ENCODE measurements around the gene CD40. TPM values are rescaled to one million over a fixed set of nuclear protein-coding genes. Genes with fewer than 3 reads are reported as not detected.

Gene CD40
- total RNA-seq, 4 donors from 2014 or later = 15.0 to 33.4 (median 23.2) TPM

- TF ChIP-seq, protein P1, sequence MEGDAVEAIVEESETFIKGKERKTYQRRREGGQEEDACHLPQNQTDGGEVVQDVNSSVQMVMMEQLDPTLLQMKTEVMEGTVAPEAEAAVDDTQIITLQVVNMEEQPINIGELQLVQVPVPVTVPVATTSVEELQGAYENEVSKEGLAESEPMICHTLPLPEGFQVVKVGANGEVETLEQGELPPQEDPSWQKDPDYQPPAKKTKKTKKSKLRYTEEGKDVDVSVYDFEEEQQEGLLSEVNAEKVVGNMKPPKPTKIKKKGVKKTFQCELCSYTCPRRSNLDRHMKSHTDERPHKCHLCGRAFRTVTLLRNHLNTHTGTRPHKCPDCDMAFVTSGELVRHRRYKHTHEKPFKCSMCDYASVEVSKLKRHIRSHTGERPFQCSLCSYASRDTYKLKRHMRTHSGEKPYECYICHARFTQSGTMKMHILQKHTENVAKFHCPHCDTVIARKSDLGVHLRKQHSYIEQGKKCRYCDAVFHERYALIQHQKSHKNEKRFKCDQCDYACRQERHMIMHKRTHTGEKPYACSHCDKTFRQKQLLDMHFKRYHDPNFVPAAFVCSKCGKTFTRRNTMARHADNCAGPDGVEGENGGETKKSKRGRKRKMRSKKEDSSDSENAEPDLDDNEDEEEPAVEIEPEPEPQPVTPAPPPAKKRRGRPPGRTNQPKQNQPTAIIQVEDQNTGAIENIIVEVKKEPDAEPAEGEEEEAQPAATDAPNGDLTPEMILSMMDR (IDR thresholded peaks at IDR 0.05) = no peak
- no peak for DNase-seq (ENCODE audit: low spot score)
- ATAC-seq (ENCODE audit: low FRiP score) = no peak
These were observed 11.9 kb downstream of the CD40 start for GRCh38 chr20:46129955-46130481.

DNA sequence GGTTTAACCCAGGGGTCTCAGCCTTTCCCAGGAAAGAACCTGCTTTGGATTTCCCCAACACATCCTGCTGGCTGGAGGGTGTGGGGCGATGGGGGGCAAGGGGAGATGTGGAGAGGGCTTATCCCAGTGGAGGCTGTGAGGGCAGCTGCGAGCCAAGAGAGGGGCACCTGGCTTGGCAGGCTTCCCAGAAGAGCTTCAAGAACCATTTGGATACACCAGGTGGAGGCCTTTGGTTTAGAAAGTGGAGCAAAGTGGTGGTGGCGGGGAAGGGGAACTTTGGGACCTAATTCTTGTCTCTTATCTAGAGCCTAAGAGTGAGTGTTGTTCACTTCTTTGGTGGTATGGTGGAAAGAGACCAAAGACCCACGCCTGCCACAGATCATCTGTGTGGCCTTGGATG is 12.4 kb downstream of the CD40 start:
- DNase-seq (ENCODE audit: low spot score) = no peak
- no peak for ATAC-seq (ENCODE audit: low FRiP score)

DNA sequence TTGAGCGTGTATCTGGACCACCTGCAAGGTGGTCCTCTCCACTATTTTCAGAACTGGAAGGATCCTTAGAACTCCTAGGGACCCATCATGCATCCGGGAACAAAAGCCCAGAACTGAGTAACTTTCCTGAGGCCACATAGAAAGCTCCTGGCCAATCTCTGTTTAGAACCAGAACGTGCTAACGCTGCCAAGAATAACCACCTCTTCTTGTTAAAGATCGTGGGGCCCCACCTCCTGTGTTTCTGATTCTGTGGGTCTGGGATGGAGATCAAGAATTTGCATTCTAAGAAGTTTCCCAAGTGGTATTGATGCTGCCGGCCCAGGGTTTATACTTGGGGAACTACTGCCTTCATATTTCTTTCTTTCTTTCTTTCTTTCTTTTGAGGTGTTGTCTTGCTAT is 13.3 kb downstream of the CD40 start:
- TF ChIP-seq, protein P1 (IDR thresholded peaks at IDR 0.05) = no peak

More for the DNA sequence above, 12.4 kb downstream of the CD40 start:
- TF ChIP-seq, protein P1 (IDR thresholded peaks at IDR 0.05) = no peak

DNA sequence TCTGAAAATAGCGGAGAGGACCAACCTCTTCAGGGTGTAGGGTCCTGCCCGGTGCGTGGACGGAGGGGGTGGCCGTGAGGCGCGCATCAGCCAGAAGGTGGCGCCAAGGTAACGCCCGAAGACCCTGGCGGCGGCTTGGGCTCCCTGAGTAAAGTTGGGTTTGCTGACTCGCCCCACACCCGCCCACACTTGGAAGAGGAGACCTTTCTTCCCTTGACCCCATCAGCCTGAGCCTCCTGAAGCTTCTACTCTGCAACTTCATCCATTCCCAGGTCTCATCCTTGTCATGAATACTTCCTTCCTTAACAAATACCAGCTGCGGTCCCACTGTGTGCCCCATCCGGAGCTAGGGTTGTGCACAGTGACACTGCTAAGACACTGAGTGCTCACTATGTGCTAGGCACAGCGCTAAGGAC is 14.6 kb downstream of the CD40 start:
- DNase-seq (ENCODE audit: low spot score) (peak; percentile 35), ATAC-seq (ENCODE audit: low FRiP score) (peak; percentile 84)
- TF ChIP-seq, protein P1 (IDR thresholded peaks at IDR 0.05) = peak in 1 of 3 donors; percentile 84

More for the DNA sequence above, 13.3 kb downstream of the CD40 start:
- DNase-seq (ENCODE audit: low spot score) (no peak), ATAC-seq (ENCODE audit: low FRiP score) (no peak)

DNA sequence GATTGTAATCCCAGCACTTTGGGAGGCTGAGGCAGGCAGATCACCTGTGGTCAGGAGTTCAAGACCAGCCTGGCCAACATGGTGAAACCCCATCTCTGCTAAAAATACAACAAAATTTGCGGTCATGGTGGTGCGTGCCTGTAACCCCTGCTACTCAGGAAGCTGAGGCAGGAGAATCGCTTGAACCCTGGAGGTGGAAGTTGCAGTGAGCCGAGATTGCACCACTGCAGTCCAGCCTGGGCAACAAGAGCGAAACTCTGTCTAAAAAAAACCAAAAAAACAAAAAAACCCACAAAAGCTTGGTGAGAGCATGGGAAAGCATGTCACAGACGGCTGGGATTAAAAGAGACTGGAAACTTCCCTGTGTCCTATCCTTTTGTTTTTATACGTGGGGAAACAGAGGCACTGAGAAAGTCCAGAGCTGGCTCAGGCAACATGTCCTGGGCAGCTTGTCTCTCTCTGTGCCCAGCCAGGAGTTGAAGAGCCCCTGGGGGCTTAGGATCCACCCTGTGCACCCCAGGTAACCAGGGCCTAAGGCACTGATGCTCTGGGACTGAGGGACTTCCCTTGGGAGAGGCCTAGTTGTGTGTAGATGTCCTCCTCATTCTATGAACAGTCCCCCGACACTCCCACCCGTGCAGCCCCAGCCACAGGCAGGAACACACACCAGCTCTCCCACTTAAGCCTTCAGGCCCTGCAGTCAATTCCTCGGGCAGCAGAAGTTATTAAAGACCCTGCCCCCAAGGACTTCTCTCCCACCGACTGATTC is 16.0 kb downstream of the CD40 start:
- TF ChIP-seq, protein P1 (IDR thresholded peaks at IDR 0.05) = no peak
- DNase-seq (ENCODE audit: low spot score) (no peak), ATAC-seq (ENCODE audit: low FRiP score) (no peak)

- ATAC-seq (ENCODE audit: low FRiP score) = no peak
- TF ChIP-seq, protein P1 (IDR thresholded peaks at IDR 0.05) = no peak
- no peak for DNase-seq (ENCODE audit: low spot score)
These were observed 16.6 kb downstream of the CD40 start for GRCh38 chr20:46134716-46135115.

Data from omental fat pad (tissue), 4 donors.